HFF-Myc (cell line): ENCODE data around the gene CCDC167.
"Not testable (repeated sequence)": the region's sequence is repeated elsewhere in the genome, so short reads cannot be mapped to it uniquely, and the experiment has no call there.

Experiments used
- DNase-seq: peaks from one replicate; pipeline ENCODE4 v3.0.0-alpha.2; 2011; ENCODE audit warnings: low read depth; ENCODE audit errors: extremely low read depth
- H3K4me3 ChIP-seq: replicated peaks from 2 replicates; pipeline ENCODE4 v1.5.1; 2011; ENCODE audit warnings: low read depth, mild to moderate bottlenecking, control low read depth, low read length
- CTCF ChIP-seq: IDR thresholded peaks from 2 replicates; pipeline ENCODE4 v1.5.1; 2012; ENCODE audit warnings: mild to moderate bottlenecking, low read depth, low read length, control low read depth; ENCODE audit errors: missing control alignments

Gene CCDC167

GRCh38 chr6:37507077-37507476, 7.4 kb upstream of the CCDC167 start:
- no peak for TF ChIP-seq CTCF
- DNase-seq, result no peak
- no peak overlapping the region for H3K4me3 ChIP-seq

GRCh38 chr6:37506479-37506878, 6.8 kb upstream of the CCDC167 start:
- no peak for DNase-seq
- TF ChIP-seq CTCF, result no peak
- H3K4me3 ChIP-seq, result no peak overlapping the region

GRCh38 chr6:37504024-37504423, 4.3 kb upstream of the CCDC167 start:
- H3K4me3 ChIP-seq, result no peak overlapping the region
- no peak for TF ChIP-seq CTCF
- DNase-seq, result no peak

GRCh38 chr6:37503309-37503965, 3.7 kb upstream of the CCDC167 start:
- no peak overlapping the region for H3K4me3 ChIP-seq
- TF ChIP-seq CTCF, result no peak
- DNase-seq, result no peak

GRCh38 chr6:37502703-37503291, 3.1 kb upstream of the CCDC167 start:
- H3K4me3 ChIP-seq, result no peak overlapping the region
- TF ChIP-seq CTCF, result no peak
- DNase-seq, result no peak

GRCh38 chr6:37501632-37502491, 2.2 kb upstream of the CCDC167 start:
- H3K4me3 ChIP-seq, result no peak overlapping the region
- DNase-seq, result no peak
- no peak for TF ChIP-seq CTCF

GRCh38 chr6:37500904-37501303, 1.2 kb upstream of the CCDC167 start:
- not testable (repeated sequence) for H3K4me3 ChIP-seq, DNase-seq
